ENCODE measurements around the gene LRRC74A. TPM values are rescaled to one million over a fixed set of nuclear protein-coding genes. Genes with fewer than 3 reads are reported as not detected.

The LRRC74A gene
- not detected for total RNA-seq

DNA sequence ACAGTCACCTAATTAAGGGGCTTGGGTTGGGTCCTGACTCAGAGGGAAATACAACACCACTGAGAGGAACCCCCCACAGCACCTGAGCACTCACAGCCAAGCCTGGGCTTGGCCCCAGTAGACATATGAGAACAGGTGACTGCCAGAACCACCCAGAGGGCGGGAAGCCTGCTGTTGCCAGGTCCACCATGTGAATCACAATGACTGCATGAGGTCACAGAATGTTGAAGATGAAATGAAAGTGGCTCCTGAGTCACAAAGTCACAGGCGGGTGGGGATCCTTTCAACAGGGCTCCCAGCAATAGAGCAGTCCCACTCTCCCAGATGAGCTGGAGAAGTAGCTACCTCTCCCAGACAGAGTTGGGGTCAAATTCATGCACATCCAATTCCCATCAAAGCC lies at the start of gene LRRC74A:
Gene LRRC74A (plus strand): TSS at position 287 of the 400 bp plus-strand sequence. CDS start 290 bp downstream, outside the sequence.
- intact Hi-C loops (cut with micrococcal nuclease), result no loop called here
- no peaks in the 10 kb centered on the region for H3K36me3 Mint-ChIP-seq (ENCODE audit: low read depth)
- no peak within 1 kb of the TSS for H3K4me3 Mint-ChIP-seq
- H3K27ac Mint-ChIP-seq, result no peak within 1 kb of the TSS
- ATAC-seq (peak; percentile 45), DNase-seq (peak; percentile 14)
- H3K9me3 Mint-ChIP-seq, result no peaks in the 10 kb centered on the region
- POLR2A ChIA-PET, result no interaction called here
- TF ChIP-seq, protein P1, sequence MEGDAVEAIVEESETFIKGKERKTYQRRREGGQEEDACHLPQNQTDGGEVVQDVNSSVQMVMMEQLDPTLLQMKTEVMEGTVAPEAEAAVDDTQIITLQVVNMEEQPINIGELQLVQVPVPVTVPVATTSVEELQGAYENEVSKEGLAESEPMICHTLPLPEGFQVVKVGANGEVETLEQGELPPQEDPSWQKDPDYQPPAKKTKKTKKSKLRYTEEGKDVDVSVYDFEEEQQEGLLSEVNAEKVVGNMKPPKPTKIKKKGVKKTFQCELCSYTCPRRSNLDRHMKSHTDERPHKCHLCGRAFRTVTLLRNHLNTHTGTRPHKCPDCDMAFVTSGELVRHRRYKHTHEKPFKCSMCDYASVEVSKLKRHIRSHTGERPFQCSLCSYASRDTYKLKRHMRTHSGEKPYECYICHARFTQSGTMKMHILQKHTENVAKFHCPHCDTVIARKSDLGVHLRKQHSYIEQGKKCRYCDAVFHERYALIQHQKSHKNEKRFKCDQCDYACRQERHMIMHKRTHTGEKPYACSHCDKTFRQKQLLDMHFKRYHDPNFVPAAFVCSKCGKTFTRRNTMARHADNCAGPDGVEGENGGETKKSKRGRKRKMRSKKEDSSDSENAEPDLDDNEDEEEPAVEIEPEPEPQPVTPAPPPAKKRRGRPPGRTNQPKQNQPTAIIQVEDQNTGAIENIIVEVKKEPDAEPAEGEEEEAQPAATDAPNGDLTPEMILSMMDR (IDR thresholded peaks at IDR 0.05), result no peak
- CTCF ChIA-PET, result interaction anchor here (1.1 kb wide), 1 partner anchor 116 kb away, joined by 3 read pairs; no protein-coding TSS in a partner anchor
- H3K4me1 Mint-ChIP-seq (ENCODE audit: low read depth), result no peaks in the 10 kb centered on the region
- no peaks in the 10 kb centered on the region for H3K27me3 Mint-ChIP-seq

DNA sequence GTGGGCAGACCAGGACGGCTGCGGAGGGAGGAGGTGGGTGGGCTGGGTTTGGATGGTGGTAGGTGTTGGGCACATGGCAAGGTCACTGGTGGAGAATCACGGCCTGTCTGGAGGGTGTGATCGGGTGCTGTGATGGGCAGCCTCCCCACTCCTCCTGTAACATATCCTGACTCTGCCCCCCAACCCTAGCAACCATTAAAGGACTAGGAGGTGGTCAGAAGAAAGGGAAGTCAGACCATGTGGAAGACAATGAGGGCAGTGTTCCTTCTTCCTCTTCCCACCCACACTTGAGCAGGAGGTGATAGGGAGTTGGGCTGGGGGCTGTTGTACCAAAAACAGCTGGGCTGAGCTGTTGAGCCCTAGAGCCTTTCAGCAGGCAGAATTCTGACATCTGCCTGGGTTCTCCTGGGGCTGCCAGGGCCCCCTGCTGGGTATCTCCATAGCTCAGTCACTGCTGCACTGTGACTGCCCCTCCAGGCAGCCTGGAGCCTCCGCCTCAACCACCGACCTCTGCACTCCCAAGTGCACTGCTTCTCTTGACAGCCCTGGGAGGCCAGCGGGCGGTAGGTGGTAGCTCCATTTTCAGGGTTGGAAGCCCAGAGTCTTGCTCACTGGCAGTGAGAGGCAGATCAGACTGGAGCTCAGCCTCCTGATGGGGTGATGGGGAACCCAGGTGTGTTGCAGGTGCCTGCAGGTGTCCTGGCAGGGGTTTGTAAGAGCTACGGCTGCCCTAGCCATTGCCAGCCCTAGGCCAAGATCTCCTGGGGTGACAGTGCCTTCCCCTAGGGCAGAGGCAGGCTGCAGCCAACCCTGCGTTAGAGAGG lies 49.6 kb upstream of the LRRC74A start:
- POLR2A ChIA-PET, result interaction anchor here (0.9 to 1.4 kb wide), 2 partner anchors 9 to 36 kb away, joined by 3 to 5 read pairs; partner anchors contain the start of gene ANGEL1
- peak; percentile 25 for ATAC-seq

DNA sequence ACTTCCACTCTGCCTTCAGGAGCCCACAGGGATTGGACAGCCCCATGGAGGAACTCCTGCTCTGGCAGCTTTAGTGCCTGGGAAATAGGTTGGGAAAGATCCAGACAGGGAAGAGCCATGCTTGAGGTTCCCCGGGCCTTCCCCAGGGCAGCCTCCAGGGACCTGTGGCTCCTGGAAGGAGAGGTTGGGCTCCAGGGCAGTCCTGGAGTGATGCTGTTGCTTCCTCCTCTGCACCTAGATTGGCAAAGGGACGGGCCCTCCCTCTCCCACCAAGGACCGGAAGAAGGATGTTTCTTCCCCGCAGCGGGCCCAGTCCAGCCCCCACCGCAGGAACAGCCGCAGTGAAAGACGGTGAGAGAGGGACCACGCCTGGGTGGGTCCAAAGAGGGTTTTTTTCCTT lies 48.5 kb upstream of the LRRC74A start:
- Mint-ChIP-seq H3K27ac (no peak overlapping the region), H3K27me3 (no peaks in the 10 kb centered on the region), H3K36me3 (ENCODE audit: low read depth) (peaks cover 1% of the 10 kb centered on the region), H3K4me3 (no peak overlapping the region), H3K4me1 (ENCODE audit: low read depth) (peaks cover 16% of the 10 kb centered on the region), H3K9me3 (no peaks in the 10 kb centered on the region)
- TF ChIP-seq, protein P1 (IDR thresholded peaks at IDR 0.05), result no peak
- intact Hi-C loops (cut with micrococcal nuclease), result no loop called here
- no peak for DNase-seq
- ATAC-seq, result no peak
- CTCF ChIA-PET, result interaction anchor here (1.6 to 2.9 kb wide), 2 partner anchors 67 to 70 kb away, joined by 4 to 18 read pairs; no protein-coding TSS in a partner anchor
- POLR2A ChIA-PET, result interaction anchor here (0.9 to 1.4 kb wide), 2 partner anchors 8 to 35 kb away, joined by 3 to 5 read pairs; partner anchors contain the start of gene ANGEL1

More for the DNA sequence above, 49.6 kb upstream of the LRRC74A start:
- TF ChIP-seq, protein P1 (IDR thresholded peaks at IDR 0.05), result peak; percentile 13
- peaks cover 1% of the 10 kb centered on the region for H3K36me3 Mint-ChIP-seq (ENCODE audit: low read depth)
- intact Hi-C loops (cut with micrococcal nuclease), result no loop called here
- peaks cover 11% of the 10 kb centered on the region for H3K4me1 Mint-ChIP-seq (ENCODE audit: low read depth)
- H3K27me3 Mint-ChIP-seq, result peaks cover 5% of the 10 kb centered on the region
- H3K4me3 Mint-ChIP-seq, result no peak overlapping the region
- no peaks in the 10 kb centered on the region for H3K9me3 Mint-ChIP-seq
- no peak overlapping the region for H3K27ac Mint-ChIP-seq
- DNase-seq, result no peak
- CTCF ChIA-PET, result interaction anchor here (0.7 to 2.9 kb wide), 3 partner anchors 9 to 69 kb away, joined by 3 to 18 read pairs (median 4); no protein-coding TSS in a partner anchor

DNA sequence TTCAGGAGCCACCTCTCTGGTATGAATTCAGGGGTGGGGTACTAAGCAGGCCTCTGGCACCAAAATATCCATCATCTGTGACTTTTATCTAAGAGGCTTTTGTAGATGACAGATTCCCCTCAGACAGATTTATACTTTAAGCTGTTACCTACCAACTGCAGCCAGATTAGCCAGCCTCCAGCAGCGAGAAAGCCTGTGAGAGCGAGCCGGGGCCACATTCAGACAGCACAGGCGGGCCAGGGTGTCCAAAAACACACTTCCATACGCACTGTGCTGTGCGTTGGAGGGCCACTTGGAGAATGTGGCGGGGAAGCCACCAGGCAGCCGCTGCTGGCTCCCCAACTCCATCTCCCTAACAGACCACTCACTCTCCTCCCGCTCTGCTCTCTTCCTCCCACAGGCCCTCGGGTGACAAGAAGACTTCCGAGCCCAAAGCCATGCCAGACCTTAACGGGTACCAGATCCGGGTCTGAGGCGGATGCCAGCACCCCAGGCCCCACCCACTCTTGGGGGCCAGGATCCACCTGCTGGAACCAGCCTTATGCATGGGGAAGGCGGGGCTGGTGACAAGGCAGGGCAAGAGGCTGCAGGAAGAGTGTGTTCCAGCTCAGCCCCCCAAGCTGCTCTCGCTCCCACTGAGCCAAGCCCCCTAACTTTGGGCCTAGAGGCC lies 47.5 kb upstream of the LRRC74A start:
- intact Hi-C loops (cut with micrococcal nuclease), result no loop called here
- TF ChIP-seq, protein P1 (IDR thresholded peaks at IDR 0.05), result no peak
- H3K4me3 Mint-ChIP-seq, result no peak overlapping the region
- peaks cover 19% of the 10 kb centered on the region for H3K4me1 Mint-ChIP-seq (ENCODE audit: low read depth)
- DNase-seq (no peak), ATAC-seq (no peak)
- no peaks in the 10 kb centered on the region for H3K27me3 Mint-ChIP-seq
- H3K36me3 Mint-ChIP-seq (ENCODE audit: low read depth), result peaks cover 1% of the 10 kb centered on the region
- POLR2A ChIA-PET, result no interaction called here
- H3K27ac Mint-ChIP-seq, result no peak overlapping the region
- CTCF ChIA-PET, result interaction anchor here (0.6 kb wide), 1 partner anchor 11 kb away, joined by 3 read pairs; no protein-coding TSS in a partner anchor
- no peaks in the 10 kb centered on the region for H3K9me3 Mint-ChIP-seq
